Thyroid gland (tissue), 4 donors: Measurements from ENCODE around the gene ATXN7.

Source experiments
- POLR2A ChIP-seq, 2 donors: fragments of 450-650 bp; IDR thresholded peaks; one replicate each; pipeline ENCODE4 v1.6.1; 2017; ENCODE audit warnings: antibody characterized with exemption in 2 of 2, mild to moderate bottlenecking in 2 of 2, moderate library complexity in 1 of 2
- TF ChIP-seq, protein P1 (sequence below), 6 experiments: fragments of 200-600 bp in 3 of 6; fragments of 450-650 bp in 3 of 6; sonication (generic) in 3 of 6; IDR thresholded peaks; one replicate each; pipeline ENCODE4 v1.5.1; 2016 to 2019; ENCODE audit warnings: antibody characterized with exemption in 6 of 6, mild to moderate bottlenecking in 2 of 6, inconsistent platforms in 1 of 6, moderate library complexity in 1 of 6

GRCh38 chr3:63990204-63990603 lies 126.5 kb downstream of the ATXN7 start:
- TF ChIP-seq, protein P1, sequence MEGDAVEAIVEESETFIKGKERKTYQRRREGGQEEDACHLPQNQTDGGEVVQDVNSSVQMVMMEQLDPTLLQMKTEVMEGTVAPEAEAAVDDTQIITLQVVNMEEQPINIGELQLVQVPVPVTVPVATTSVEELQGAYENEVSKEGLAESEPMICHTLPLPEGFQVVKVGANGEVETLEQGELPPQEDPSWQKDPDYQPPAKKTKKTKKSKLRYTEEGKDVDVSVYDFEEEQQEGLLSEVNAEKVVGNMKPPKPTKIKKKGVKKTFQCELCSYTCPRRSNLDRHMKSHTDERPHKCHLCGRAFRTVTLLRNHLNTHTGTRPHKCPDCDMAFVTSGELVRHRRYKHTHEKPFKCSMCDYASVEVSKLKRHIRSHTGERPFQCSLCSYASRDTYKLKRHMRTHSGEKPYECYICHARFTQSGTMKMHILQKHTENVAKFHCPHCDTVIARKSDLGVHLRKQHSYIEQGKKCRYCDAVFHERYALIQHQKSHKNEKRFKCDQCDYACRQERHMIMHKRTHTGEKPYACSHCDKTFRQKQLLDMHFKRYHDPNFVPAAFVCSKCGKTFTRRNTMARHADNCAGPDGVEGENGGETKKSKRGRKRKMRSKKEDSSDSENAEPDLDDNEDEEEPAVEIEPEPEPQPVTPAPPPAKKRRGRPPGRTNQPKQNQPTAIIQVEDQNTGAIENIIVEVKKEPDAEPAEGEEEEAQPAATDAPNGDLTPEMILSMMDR (IDR thresholded peaks at IDR 0.05), result no peak
- no peak for TF ChIP-seq POLR2A (IDR thresholded peaks at IDR 0.05)
